GM12801 (cell line): Measurements from ENCODE around the gene OGFOD3.

Source experiments
- CTCF ChIP-seq: IDR thresholded peaks from one replicate; pipeline ENCODE4 v1.5.1; 2011; ENCODE audit warnings: control low read depth; ENCODE audit not compliant: insufficient read length; ENCODE audit errors: extremely low read depth

Gene OGFOD3

DNA sequence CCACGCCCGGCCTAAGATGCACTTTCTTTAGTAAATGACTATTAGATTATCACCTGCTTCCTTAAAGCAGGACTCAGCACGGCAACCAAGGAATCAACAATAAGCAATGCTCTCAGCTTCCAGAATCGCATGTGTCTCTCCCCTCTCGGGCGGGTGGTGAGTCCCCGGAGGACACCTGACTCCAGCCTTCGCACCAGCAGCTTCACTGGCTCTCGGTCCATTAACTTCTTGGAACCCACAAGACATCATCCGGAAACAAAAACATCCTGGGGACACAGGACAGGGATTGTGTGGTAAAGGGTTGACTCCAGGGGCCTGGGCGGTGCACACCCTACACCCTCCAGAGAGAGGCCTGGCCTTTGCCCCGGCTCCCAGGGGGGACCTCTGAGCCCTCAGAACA, 24.1 kb downstream of the OGFOD3 start:
- no peak for TF ChIP-seq CTCF

DNA sequence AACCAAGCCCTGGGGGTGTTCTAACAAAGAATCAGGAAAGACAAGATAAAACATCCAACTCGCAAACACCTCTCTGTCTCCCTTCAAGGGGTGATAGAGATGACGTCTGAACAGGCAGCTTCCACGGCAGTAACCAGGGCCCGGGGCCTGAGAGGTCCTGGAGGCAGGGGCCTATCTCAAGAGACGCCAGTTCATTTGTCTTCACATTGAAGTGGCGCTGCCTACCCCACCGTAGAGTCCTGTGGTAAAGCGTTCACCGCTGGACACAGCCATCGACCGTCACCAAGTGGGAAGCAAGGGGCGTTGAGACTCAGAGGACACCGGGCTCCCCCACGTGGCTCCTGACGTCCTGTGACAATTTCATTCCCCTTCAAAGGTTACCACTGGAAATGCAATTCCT, 25.4 kb downstream of the OGFOD3 start:
- no peak for TF ChIP-seq CTCF

GRCh38 chr17:82392209-82392920, 26.0 kb downstream of the OGFOD3 start:
- TF ChIP-seq CTCF, result no peak

- no peak for TF ChIP-seq CTCF
Observed at GRCh38 chr17:82391496-82392066, 26.8 kb downstream of the OGFOD3 start.

GRCh38 chr17:82390860-82391435, 27.4 kb downstream of the OGFOD3 start:
- TF ChIP-seq CTCF, result no peak

DNA sequence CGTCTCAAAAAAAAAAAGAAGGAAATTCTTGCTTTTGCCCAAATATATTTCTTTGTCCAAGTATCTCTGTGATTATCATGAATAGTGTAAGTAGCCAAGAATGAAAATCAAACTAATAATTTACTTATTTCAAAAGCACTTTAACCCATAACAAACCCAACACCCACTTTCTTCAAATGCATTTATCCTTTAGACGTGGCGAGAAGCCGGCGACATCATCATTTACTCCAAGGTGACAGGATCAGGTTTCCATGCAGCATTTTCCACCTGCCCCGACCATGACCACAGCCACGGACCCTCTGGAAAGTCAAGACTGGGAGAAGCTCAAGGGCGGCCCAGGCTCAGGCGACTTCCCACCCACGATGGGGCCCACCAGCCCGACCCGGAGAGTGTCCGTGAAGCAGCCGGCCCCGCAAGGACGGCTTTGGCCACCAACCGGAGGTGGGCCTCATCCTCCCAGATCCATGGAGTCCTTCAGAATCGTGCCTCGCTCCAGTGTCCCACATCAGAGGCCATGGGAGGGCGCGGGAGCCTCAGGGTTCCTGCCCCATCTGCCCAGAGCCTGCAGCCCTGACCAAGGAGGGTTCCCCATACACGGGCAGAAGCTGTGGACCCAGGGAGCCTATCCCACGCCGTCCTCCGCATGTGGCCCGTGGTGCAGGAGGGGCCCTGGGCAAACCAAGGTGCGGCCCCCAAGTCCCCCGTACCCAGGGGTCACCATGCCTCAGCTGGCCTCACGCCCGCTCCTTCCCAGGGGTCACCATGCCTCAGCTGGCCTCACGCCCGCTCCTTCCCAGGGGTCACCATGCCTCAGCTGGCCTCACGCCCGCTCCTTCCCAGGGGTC, 28.1 kb downstream of the OGFOD3 start:
- no peak for TF ChIP-seq CTCF

DNA sequence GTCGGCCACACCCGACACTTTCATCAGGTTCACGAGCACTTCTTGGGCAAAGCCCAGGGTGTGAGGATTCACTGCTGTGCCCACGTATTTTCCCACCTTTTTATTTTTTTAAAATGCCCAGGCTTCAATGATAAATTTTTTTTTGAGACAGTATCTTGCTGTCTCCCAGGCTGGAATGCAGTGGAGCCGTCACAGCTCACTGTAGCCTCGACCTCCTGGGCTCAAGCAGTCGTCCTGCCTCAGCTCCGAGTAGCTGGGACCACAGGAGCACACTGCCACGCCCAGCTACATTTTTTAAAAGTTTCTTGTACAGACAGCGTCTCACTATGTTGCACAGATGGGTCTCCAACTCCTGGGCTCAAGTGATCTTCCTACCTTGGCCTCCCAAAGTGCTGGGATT, 29.0 kb downstream of the OGFOD3 start:
- TF ChIP-seq CTCF, result no peak
